GM18868 (cell line): ENCODE results near the gene MSL2.
"Not testable (repeated sequence)": the region's sequence is repeated elsewhere in the genome, so short reads cannot be mapped to it uniquely, and the experiment has no call there.

ENCODE experiments used
- ATAC-seq: cut with Tn5 transposase; IDR thresholded peaks from one replicate; pipeline ENCODE4 v1.9.1; 2021; ENCODE audit warnings: mild to moderate bottlenecking, moderate library complexity; ENCODE audit not compliant: unreplicated experiment

Gene MSL2

GRCh38 chr3:136193278-136194054 is 2.7 kb downstream of the MSL2 start:
- ATAC-seq: no peak

- ATAC-seq: no peak
Observed at GRCh38 chr3:136192831-136193230, 3.3 kb downstream of the MSL2 start.

- not testable (repeated sequence) for ATAC-seq
Observed at GRCh38 chr3:136192195-136192594, 3.9 kb downstream of the MSL2 start.

GRCh38 chr3:136189859-136190617 is 6.1 kb downstream of the MSL2 start:
- no peak for ATAC-seq

- no peak for ATAC-seq
Observed at GRCh38 chr3:136189043-136189442, 7.1 kb downstream of the MSL2 start.

- no peak for ATAC-seq
Observed at GRCh38 chr3:136187868-136188267, 8.3 kb downstream of the MSL2 start.

GRCh38 chr3:136186846-136187245 is 9.3 kb downstream of the MSL2 start:
- no peak for ATAC-seq

- peak; percentile 57 for ATAC-seq
Observed at GRCh38 chr3:136186344-136186743, 9.8 kb downstream of the MSL2 start.

- no peak for ATAC-seq
Observed at GRCh38 chr3:136184703-136185102, 11.4 kb downstream of the MSL2 start.

GRCh38 chr3:136181741-136182140 is 14.4 kb downstream of the MSL2 start:
- no peak for ATAC-seq

GRCh38 chr3:136177876-136178275 is 18.3 kb downstream of the MSL2 start:
- no peak for ATAC-seq

- ATAC-seq: no peak
Observed at GRCh38 chr3:136173939-136174490, 22.1 kb downstream of the MSL2 start.

GRCh38 chr3:136171097-136171542 is 25.0 kb downstream of the MSL2 start:
- ATAC-seq: peak; percentile 73

- not testable (repeated sequence) for ATAC-seq
Observed at GRCh38 chr3:136168236-136168635, 27.9 kb downstream of the MSL2 start.

GRCh38 chr3:136166507-136166906 is 29.6 kb downstream of the MSL2 start:
- no peak for ATAC-seq

GRCh38 chr3:136163607-136164006 is 32.5 kb downstream of the MSL2 start:
- not testable (repeated sequence) for ATAC-seq

- ATAC-seq: no peak
Observed at GRCh38 chr3:136162322-136162721, 33.8 kb downstream of the MSL2 start.

GRCh38 chr3:136161516-136161915 is 34.6 kb downstream of the MSL2 start:
- ATAC-seq: no peak

- ATAC-seq: no peak
Observed at GRCh38 chr3:136152963-136153362, 43.2 kb downstream of the MSL2 start.

GRCh38 chr3:136152176-136152843 is 43.8 kb downstream of the MSL2 start:
- no peak for ATAC-seq

- no peak for ATAC-seq
Observed at GRCh38 chr3:136151219-136151618, 44.9 kb downstream of the MSL2 start.
